ENCODE measurements around the gene C1orf146.

GRCh38 chr1:92228401-92228800 is 10.7 kb downstream of the C1orf146 start:
- no peak for TF ChIP-seq POLR2A (IDR thresholded peaks at IDR 0.05)
- TF ChIP-seq, protein P1, sequence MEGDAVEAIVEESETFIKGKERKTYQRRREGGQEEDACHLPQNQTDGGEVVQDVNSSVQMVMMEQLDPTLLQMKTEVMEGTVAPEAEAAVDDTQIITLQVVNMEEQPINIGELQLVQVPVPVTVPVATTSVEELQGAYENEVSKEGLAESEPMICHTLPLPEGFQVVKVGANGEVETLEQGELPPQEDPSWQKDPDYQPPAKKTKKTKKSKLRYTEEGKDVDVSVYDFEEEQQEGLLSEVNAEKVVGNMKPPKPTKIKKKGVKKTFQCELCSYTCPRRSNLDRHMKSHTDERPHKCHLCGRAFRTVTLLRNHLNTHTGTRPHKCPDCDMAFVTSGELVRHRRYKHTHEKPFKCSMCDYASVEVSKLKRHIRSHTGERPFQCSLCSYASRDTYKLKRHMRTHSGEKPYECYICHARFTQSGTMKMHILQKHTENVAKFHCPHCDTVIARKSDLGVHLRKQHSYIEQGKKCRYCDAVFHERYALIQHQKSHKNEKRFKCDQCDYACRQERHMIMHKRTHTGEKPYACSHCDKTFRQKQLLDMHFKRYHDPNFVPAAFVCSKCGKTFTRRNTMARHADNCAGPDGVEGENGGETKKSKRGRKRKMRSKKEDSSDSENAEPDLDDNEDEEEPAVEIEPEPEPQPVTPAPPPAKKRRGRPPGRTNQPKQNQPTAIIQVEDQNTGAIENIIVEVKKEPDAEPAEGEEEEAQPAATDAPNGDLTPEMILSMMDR (IDR thresholded peaks at IDR 0.05), result no peak
